ENCODE measurements around the gene HSCB.

The HSCB gene

GRCh38 chr22:28766628-28767027 lies 24.8 kb downstream of the HSCB start:
- no peak overlapping the region for H3K4me3 ChIP-seq (ENCODE audit: low read depth, low read length)
- no peak for DNase-seq (ENCODE audit: low read depth)
- TF ChIP-seq CTCF (IDR thresholded peaks at IDR 0.05; ENCODE audit: insufficient read depth, low read depth, low read length, missing control alignments): no peak

GRCh38 chr22:28768701-28769393 lies 27.0 kb downstream of the HSCB start:
- TF ChIP-seq CTCF (IDR thresholded peaks at IDR 0.05; ENCODE audit: insufficient read depth, low read depth, low read length, missing control alignments): no peak
- no peak overlapping the region for H3K4me3 ChIP-seq (ENCODE audit: low read depth, low read length)
- no peak for DNase-seq (ENCODE audit: low read depth)

GRCh38 chr22:28769394-28770085 lies 27.7 kb downstream of the HSCB start:
- no peak for DNase-seq (ENCODE audit: low read depth)
- H3K4me3 ChIP-seq (ENCODE audit: low read depth, low read length): no peak overlapping the region
- TF ChIP-seq CTCF (IDR thresholded peaks at IDR 0.05; ENCODE audit: insufficient read depth, low read depth, low read length, missing control alignments): no peak

GRCh38 chr22:28771195-28771791 lies 29.5 kb downstream of the HSCB start:
- no peak for DNase-seq (ENCODE audit: low read depth)
- no peak overlapping the region for H3K4me3 ChIP-seq (ENCODE audit: low read depth, low read length)
- no peak for TF ChIP-seq CTCF (IDR thresholded peaks at IDR 0.05; ENCODE audit: insufficient read depth, low read depth, low read length, missing control alignments)

GRCh38 chr22:28772633-28773460 lies 31.0 kb downstream of the HSCB start, which contains the start of gene CCDC117:
Gene CCDC117 (plus strand): TSS chr22:28772695. CDS start chr22:28772850, 155 bp downstream.
- peak within 1 kb of the TSS; percentile 66 for H3K4me3 ChIP-seq (ENCODE audit: low read depth, low read length)
- DNase-seq (ENCODE audit: low read depth): peak; percentile 97
- peak; percentile 17 for TF ChIP-seq CTCF (IDR thresholded peaks at IDR 0.05; ENCODE audit: insufficient read depth, low read depth, low read length, missing control alignments)

- peak; percentile 76 for DNase-seq (ENCODE audit: low read depth)
- H3K4me3 ChIP-seq (ENCODE audit: low read depth, low read length): peak overlapping the region; percentile 66
- no peak for TF ChIP-seq CTCF (IDR thresholded peaks at IDR 0.05; ENCODE audit: insufficient read depth, low read depth, low read length, missing control alignments)
These were observed 31.6 kb downstream of the HSCB start for GRCh38 chr22:28773461-28773867.
